ENCODE results near the gene A2M. TPM values are rescaled to one million over a fixed set of nuclear protein-coding genes. Genes with fewer than 3 reads are reported as not detected.

A2M gene
- total RNA-seq, 1 experiment from 2014 or later = 1.2 TPM

DNA sequence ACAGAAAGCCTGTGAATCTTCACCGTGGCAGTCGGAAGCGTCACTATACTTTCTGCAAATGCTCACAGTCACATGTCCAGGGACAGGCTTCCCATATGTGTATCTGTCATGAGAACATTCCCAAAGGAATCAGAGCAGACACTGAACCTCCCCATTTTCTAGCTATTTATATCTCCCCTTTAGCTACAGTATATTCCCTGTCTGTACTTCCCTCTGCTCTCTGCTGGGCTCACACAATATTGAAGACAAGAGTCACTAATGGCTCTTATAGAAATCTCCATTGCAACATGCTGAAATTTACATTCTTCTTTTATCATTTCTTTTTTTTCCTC lies 8.2 kb downstream of the A2M start:
- no peaks in the 10 kb centered on the region for H3K23me2 ChIP-seq (ENCODE audit: insufficient read length, low read depth, low read length, poor library complexity, severe bottlenecking)
- no peaks in the 10 kb centered on the region for H3K36me3 Mint-ChIP-seq (ENCODE audit: insufficient read depth in 1 of 3, low read depth in 3 of 3)

More for the DNA sequence above, 8.2 kb downstream of the A2M start:
- Histone ChIP-seq H4K8ac (replicated peaks; ENCODE audit: insufficient read length, low read depth, low read length) (no peak overlapping the region), H3K79me1 (ENCODE audit: insufficient read depth, low read depth, low read length, poor library complexity, severe bottlenecking) (no peaks in the 10 kb centered on the region), H3K79me2 (ENCODE audit: insufficient read depth, low read length) (no peaks in the 10 kb centered on the region), H4K91ac (ENCODE audit: insufficient read length, low read depth, low read length) (no peak overlapping the region), H3K18ac (ENCODE audit: insufficient read length, low read depth, low read length) (no peak overlapping the region), H4K5ac (ENCODE audit: insufficient read length, low read depth, low read length) (no peak overlapping the region), H2BK15ac (ENCODE audit: low read depth, low read length) (no peak overlapping the region), H2BK12ac (ENCODE audit: insufficient read length, low read depth, low read length) (no peak overlapping the region), H3K23ac (ENCODE audit: insufficient read length, low read depth, low read length) (no peak overlapping the region), H3K4me1 (ENCODE audit: insufficient read depth, low read length) (no peaks in the 10 kb centered on the region), H3K27me3 (ENCODE audit: insufficient read depth, low read length) (no peaks in the 10 kb centered on the region; the same call in 1 of the 2 replicates), H3K56ac (ENCODE audit: insufficient read length, low read depth, low read length) (no peak overlapping the region), H2AK5ac (ENCODE audit: insufficient read length, low read length) (no peak overlapping the region), H2BK5ac (ENCODE audit: insufficient read length, low read length) (no peak overlapping the region), H4K20me1 (ENCODE audit: control insufficient read depth, insufficient read depth, insufficient read length) (no peaks in the 10 kb centered on the region), H3T11ph (ENCODE audit: low read length) (no peak overlapping the region), H3K4ac (ENCODE audit: low read depth, low read length) (no peak overlapping the region), H3K9me3 (ENCODE audit: control insufficient read depth, low read depth, low read length) (no peaks in the 10 kb centered on the region), H3K9ac (ENCODE audit: extremely low read depth, insufficient read length, low read length) (no peak overlapping the region), H3K27ac (ENCODE audit: insufficient read length, low read depth, low read length) (no peak overlapping the region), H2AFZ (ENCODE audit: low read length) (no peak overlapping the region), H2BK120ac (ENCODE audit: low read depth, low read length, poor library complexity, severe bottlenecking) (no peak overlapping the region), H3K14ac (ENCODE audit: insufficient read depth, low read length) (no peak overlapping the region), H2BK20ac (ENCODE audit: low read depth, low read length, poor library complexity, severe bottlenecking) (no peak overlapping the region), H3K4me2 (ENCODE audit: insufficient read depth, insufficient read length, low read length) (no peak overlapping the region)
- Mint-ChIP-seq H3K9me3 (no peaks in the 10 kb centered on the region), H3K4me1 (no peaks in the 10 kb centered on the region), H3K27ac (no peak overlapping the region), H3K27me3 (ENCODE audit: low read depth) (no peaks in the 10 kb centered on the region), H3K4me3 (no peak overlapping the region)
- no CpG with 5 or more reads among the region's 3 CpGs for WGBS (ENCODE audit: extremely low coverage, insufficient read length, low lambda C conversion rate)
- TF ChIP-seq, protein P1, sequence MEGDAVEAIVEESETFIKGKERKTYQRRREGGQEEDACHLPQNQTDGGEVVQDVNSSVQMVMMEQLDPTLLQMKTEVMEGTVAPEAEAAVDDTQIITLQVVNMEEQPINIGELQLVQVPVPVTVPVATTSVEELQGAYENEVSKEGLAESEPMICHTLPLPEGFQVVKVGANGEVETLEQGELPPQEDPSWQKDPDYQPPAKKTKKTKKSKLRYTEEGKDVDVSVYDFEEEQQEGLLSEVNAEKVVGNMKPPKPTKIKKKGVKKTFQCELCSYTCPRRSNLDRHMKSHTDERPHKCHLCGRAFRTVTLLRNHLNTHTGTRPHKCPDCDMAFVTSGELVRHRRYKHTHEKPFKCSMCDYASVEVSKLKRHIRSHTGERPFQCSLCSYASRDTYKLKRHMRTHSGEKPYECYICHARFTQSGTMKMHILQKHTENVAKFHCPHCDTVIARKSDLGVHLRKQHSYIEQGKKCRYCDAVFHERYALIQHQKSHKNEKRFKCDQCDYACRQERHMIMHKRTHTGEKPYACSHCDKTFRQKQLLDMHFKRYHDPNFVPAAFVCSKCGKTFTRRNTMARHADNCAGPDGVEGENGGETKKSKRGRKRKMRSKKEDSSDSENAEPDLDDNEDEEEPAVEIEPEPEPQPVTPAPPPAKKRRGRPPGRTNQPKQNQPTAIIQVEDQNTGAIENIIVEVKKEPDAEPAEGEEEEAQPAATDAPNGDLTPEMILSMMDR (conservative IDR thresholded peaks at IDR 0.05) = no peak
- DNase-seq = no peak

Data from H9 (cell line).